Measurements from ENCODE around the gene RBP4. TPM values are rescaled to one million over a fixed set of nuclear protein-coding genes. Genes with fewer than 3 reads are reported as not detected.

The RBP4 gene
- total RNA-seq, 1 experiment from 2014 or later = 2.2 TPM

DNA sequence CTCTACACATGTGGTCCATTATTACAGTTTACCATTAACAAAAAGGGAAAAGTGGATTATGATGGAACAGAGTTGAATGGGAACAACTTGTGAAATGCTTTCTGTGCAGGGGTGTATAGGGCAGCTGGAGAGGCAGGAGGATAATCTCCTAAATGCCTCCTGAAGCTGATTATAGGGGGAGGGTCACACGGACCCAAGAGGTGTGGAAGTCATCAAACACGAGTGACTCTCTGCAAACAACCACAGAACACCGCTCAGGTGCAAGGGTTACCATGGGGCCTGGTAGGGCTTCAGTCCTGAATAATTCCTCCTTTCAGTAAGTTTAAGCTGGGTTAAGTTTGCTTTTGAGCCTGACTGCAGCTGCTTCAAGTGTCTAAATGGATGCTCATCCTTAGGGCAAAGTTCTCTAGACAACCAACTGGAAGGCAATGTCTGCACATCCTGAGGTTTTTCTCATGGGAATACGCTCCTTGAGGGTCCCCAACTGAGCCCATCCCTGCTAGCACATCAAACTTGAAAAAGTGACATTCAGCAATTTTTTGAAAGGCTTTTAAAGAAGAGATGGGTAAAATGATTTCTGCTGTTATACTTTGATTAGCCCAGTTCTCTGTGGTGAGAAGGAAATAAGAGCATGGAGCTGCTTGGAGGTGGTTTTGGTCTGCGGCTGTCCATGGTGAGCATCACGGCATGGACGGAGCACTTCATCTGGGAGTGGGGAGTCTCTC is 13.2 kb upstream of the RBP4 start:
- ChIA-PET CTCF (interaction anchor here (1.5 kb wide), 1 partner anchor 59 kb away, joined by 3 read pairs; no protein-coding TSS in a partner anchor), POLR2A (no interaction called here)
- DNase-seq (ENCODE audit: low spot score) (no peak), ATAC-seq (no peak)
- Mint-ChIP-seq H3K9me3 (no peaks in the 10 kb centered on the region), H3K27me3 (ENCODE audit: low read depth) (no peaks in the 10 kb centered on the region), H3K4me3 (no peak overlapping the region), H3K27ac (no peak overlapping the region), H3K36me3 (no peaks in the 10 kb centered on the region), H3K4me1 (peaks cover 15% of the 10 kb centered on the region)
- TF ChIP-seq ZNF138 (CRISPR knock-in tag; conservative IDR thresholded peaks at IDR 0.05) (no peak), ATF1 (CRISPR knock-in tag; IDR thresholded peaks at IDR 0.05) (no peak), TP53 (CRISPR knock-in tag; IDR thresholded peaks at IDR 0.05) (no peak), RELA (CRISPR knock-in tag; IDR thresholded peaks at IDR 0.05; ENCODE audit: borderline replicate concordance) (no peak)
- TF ChIP-seq, protein P1, sequence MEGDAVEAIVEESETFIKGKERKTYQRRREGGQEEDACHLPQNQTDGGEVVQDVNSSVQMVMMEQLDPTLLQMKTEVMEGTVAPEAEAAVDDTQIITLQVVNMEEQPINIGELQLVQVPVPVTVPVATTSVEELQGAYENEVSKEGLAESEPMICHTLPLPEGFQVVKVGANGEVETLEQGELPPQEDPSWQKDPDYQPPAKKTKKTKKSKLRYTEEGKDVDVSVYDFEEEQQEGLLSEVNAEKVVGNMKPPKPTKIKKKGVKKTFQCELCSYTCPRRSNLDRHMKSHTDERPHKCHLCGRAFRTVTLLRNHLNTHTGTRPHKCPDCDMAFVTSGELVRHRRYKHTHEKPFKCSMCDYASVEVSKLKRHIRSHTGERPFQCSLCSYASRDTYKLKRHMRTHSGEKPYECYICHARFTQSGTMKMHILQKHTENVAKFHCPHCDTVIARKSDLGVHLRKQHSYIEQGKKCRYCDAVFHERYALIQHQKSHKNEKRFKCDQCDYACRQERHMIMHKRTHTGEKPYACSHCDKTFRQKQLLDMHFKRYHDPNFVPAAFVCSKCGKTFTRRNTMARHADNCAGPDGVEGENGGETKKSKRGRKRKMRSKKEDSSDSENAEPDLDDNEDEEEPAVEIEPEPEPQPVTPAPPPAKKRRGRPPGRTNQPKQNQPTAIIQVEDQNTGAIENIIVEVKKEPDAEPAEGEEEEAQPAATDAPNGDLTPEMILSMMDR (IDR thresholded peaks at IDR 0.05) = no peak

DNA sequence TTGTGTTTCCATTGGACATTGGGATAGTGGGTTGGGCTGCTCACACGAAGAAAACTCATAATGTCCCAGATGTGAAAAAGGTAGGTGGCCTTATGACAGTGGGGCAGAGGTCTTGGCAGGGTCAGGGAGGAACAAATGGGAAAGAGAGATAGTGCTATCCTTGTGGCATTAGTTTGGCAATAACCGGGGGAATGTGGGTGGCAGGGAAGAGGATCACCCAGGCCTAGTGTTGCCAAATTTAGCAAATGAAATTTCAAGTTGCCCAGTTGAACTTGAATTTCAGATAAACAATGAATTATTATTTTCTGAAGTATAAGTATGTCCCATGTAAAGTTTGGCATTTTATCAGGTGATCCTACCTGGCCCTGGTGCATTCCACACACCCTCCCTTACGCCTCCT is 12.1 kb upstream of the RBP4 start:
- no peaks in the 10 kb centered on the region for H3K27me3 Mint-ChIP-seq (ENCODE audit: low read depth)
- no peak overlapping the region for H3K4me3 Mint-ChIP-seq
- no peaks in the 10 kb centered on the region for H3K36me3 Mint-ChIP-seq
- ATAC-seq (no peak), DNase-seq (ENCODE audit: low spot score) (no peak)
- no peaks in the 10 kb centered on the region for H3K9me3 Mint-ChIP-seq
- peaks cover 15% of the 10 kb centered on the region for H3K4me1 Mint-ChIP-seq
- no peak overlapping the region for H3K27ac Mint-ChIP-seq
- ChIA-PET CTCF (no interaction called here), POLR2A (no interaction called here)
- TF ChIP-seq, protein P2, sequence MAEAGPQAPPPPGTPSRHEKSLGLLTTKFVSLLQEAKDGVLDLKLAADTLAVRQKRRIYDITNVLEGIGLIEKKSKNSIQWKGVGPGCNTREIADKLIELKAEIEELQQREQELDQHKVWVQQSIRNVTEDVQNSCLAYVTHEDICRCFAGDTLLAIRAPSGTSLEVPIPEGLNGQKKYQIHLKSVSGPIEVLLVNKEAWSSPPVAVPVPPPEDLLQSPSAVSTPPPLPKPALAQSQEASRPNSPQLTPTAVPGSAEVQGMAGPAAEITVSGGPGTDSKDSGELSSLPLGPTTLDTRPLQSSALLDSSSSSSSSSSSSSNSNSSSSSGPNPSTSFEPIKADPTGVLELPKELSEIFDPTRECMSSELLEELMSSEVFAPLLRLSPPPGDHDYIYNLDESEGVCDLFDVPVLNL (CRISPR knock-in tag; IDR thresholded peaks at IDR 0.05; ENCODE audit: borderline replicate concordance, low read depth) = no peak
- TF ChIP-seq ZNF317 (CRISPR knock-in tag; IDR thresholded peaks at IDR 0.05; ENCODE audit: borderline replicate concordance, low read depth) (no peak), SP1 (CRISPR knock-in tag; conservative IDR thresholded peaks at IDR 0.05) (no peak), CREM (CRISPR knock-in tag; IDR thresholded peaks at IDR 0.05) (no peak), ZNF121 (CRISPR knock-in tag; IDR thresholded peaks at IDR 0.05) (no peak), KAT7 (CRISPR knock-in tag; IDR thresholded peaks at IDR 0.05; ENCODE audit: borderline replicate concordance) (no peak), HMGA2 (CRISPR knock-in tag; IDR thresholded peaks at IDR 0.05) (no peak), JAZF1 (CRISPR knock-in tag; IDR thresholded peaks at IDR 0.05) (no peak), ESRRA (CRISPR knock-in tag; IDR thresholded peaks at IDR 0.05; ENCODE audit: borderline replicate concordance) (no peak)
- TF ChIP-seq, protein P3, sequence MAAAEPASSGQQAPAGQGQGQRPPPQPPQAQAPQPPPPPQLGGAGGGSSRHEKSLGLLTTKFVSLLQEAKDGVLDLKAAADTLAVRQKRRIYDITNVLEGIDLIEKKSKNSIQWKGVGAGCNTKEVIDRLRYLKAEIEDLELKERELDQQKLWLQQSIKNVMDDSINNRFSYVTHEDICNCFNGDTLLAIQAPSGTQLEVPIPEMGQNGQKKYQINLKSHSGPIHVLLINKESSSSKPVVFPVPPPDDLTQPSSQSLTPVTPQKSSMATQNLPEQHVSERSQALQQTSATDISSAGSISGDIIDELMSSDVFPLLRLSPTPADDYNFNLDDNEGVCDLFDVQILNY (CRISPR knock-in tag; IDR thresholded peaks at IDR 0.05) = no peak
- TF ChIP-seq, protein P4, sequence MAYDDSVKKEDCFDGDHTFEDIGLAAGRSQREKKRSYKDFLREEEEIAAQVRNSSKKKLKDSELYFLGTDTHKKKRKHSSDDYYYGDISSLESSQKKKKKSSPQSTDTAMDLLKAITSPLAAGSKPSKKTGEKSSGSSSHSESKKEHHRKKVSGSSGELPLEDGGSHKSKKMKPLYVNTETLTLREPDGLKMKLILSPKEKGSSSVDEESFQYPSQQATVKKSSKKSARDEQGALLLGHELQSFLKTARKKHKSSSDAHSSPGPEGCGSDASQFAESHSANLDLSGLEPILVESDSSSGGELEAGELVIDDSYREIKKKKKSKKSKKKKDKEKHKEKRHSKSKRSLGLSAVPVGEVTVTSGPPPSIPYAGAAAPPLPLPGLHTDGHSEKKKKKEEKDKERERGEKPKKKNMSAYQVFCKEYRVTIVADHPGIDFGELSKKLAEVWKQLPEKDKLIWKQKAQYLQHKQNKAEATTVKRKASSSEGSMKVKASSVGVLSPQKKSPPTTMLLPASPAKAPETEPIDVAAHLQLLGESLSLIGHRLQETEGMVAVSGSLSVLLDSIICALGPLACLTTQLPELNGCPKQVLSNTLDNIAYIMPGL (CRISPR knock-in tag; IDR thresholded peaks at IDR 0.05) = no peak
- TF ChIP-seq, protein P5, sequence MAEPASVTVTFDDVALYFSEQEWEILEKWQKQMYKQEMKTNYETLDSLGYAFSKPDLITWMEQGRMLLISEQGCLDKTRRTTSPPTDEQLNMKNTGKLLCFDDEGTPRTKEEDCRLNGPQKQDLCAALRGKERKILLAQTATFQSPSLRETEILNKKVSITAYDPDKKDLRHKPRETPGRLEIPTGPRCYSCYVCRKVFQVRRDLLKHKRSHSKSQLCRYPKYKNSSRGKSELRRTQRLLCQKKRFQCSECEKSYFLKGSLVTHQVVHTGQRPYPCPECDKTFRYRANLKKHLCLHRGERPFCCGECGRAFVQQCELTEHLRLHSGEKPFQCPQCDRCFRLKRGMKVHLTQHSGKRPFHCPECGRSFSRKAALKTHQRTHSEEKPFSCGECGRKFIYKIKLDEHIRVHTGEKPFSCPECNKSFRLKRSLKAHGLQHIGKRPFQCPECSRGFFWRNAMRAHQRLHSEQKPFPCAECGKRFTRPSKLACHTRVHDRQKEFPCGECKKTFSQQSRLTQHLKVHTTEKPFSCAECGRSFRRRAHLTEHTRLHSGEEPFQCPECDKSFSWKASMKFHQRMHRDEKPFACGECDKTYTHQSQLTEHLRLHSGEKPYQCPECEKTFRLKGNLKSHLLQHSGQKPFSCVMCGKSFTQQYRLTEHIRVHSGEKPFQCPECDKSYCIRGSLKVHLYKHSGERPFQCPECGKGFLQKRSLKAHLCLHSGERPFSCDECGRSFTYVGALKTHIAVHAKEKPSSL (CRISPR knock-in tag; conservative IDR thresholded peaks at IDR 0.05) = no peak
- TF ChIP-seq, protein P6, sequence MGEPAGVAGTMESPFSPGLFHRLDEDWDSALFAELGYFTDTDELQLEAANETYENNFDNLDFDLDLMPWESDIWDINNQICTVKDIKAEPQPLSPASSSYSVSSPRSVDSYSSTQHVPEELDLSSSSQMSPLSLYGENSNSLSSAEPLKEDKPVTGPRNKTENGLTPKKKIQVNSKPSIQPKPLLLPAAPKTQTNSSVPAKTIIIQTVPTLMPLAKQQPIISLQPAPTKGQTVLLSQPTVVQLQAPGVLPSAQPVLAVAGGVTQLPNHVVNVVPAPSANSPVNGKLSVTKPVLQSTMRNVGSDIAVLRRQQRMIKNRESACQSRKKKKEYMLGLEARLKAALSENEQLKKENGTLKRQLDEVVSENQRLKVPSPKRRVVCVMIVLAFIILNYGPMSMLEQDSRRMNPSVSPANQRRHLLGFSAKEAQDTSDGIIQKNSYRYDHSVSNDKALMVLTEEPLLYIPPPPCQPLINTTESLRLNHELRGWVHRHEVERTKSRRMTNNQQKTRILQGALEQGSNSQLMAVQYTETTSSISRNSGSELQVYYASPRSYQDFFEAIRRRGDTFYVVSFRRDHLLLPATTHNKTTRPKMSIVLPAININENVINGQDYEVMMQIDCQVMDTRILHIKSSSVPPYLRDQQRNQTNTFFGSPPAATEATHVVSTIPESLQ (CRISPR knock-in tag; IDR thresholded peaks at IDR 0.05) = no peak
- TF ChIP-seq, protein P7, sequence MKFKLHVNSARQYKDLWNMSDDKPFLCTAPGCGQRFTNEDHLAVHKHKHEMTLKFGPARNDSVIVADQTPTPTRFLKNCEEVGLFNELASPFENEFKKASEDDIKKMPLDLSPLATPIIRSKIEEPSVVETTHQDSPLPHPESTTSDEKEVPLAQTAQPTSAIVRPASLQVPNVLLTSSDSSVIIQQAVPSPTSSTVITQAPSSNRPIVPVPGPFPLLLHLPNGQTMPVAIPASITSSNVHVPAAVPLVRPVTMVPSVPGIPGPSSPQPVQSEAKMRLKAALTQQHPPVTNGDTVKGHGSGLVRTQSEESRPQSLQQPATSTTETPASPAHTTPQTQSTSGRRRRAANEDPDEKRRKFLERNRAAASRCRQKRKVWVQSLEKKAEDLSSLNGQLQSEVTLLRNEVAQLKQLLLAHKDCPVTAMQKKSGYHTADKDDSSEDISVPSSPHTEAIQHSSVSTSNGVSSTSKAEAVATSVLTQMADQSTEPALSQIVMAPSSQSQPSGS (CRISPR knock-in tag; IDR thresholded peaks at IDR 0.05; ENCODE audit: borderline replicate concordance, low read depth) = no peak
- TF ChIP-seq, protein P8, sequence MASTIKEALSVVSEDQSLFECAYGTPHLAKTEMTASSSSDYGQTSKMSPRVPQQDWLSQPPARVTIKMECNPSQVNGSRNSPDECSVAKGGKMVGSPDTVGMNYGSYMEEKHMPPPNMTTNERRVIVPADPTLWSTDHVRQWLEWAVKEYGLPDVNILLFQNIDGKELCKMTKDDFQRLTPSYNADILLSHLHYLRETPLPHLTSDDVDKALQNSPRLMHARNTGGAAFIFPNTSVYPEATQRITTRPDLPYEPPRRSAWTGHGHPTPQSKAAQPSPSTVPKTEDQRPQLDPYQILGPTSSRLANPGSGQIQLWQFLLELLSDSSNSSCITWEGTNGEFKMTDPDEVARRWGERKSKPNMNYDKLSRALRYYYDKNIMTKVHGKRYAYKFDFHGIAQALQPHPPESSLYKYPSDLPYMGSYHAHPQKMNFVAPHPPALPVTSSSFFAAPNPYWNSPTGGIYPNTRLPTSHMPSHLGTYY (CRISPR knock-in tag; IDR thresholded peaks at IDR 0.05) = no peak
